BE2C (cell line): ENCODE results near the gene ARIH1.

Experiments
- DNase-seq: peaks from one replicate; pipeline ENCODE4 v3.0.0-alpha.2; 2020
- H3K27me3 ChIP-seq: fragments of 250-450 bp; sonication (Bioruptor Pico); 2 replicates; pipeline ENCODE4 v1.5.1; 2020; ENCODE audit warnings: mild to moderate bottlenecking
- H3K36me3 ChIP-seq: fragments of 250-450 bp; sonication (Bioruptor Pico); 2 replicates; pipeline ENCODE4 v1.5.1; 2020; ENCODE audit warnings: mild to moderate bottlenecking
- H3K4me1 ChIP-seq: fragments of 250-450 bp; sonication (Bioruptor Pico); 2 replicates; pipeline ENCODE4 v1.5.1; 2020
- H3K4me3 ChIP-seq: 2 replicates; pipeline ENCODE4 v1.5.1; 2011; ENCODE audit warnings: low read depth, low read length
- H3K9me3 ChIP-seq: fragments of 250-450 bp; sonication (Bioruptor Pico); 2 replicates; pipeline ENCODE4 v1.5.1; 2020
- CTCF ChIP-seq: IDR thresholded peaks from 2 replicates; pipeline ENCODE4 v1.5.1; 2012; ENCODE audit warnings: mild to moderate bottlenecking, low read depth, low read length

Gene ARIH1

GRCh38 chr15:72491768-72492167 is 17.6 kb downstream of the ARIH1 start:
- Histone ChIP-seq H3K36me3 (no peaks in the 10 kb centered on the region), H3K9me3 (no peaks in the 10 kb centered on the region), H3K4me3 (no peak overlapping the region), H3K27me3 (no peaks in the 10 kb centered on the region), H3K4me1 (no peaks in the 10 kb centered on the region)
- no peak for DNase-seq
- no peak for TF ChIP-seq CTCF

GRCh38 chr15:72492733-72493132 is 18.6 kb downstream of the ARIH1 start:
- no peak for TF ChIP-seq CTCF
- DNase-seq, result no peak
- Histone ChIP-seq H3K4me3 (no peak overlapping the region), H3K36me3 (no peaks in the 10 kb centered on the region), H3K9me3 (no peaks in the 10 kb centered on the region), H3K4me1 (no peaks in the 10 kb centered on the region), H3K27me3 (no peaks in the 10 kb centered on the region)

GRCh38 chr15:72493220-72493619 is 19.1 kb downstream of the ARIH1 start:
- DNase-seq, result no peak
- Histone ChIP-seq H3K4me3 (no peak overlapping the region), H3K36me3 (no peaks in the 10 kb centered on the region), H3K27me3 (no peaks in the 10 kb centered on the region), H3K4me1 (no peaks in the 10 kb centered on the region), H3K9me3 (no peaks in the 10 kb centered on the region)
- TF ChIP-seq CTCF, result no peak

GRCh38 chr15:72495007-72495406 is 20.9 kb downstream of the ARIH1 start:
- no peaks in the 10 kb centered on the region for H3K36me3 ChIP-seq
- no peaks in the 10 kb centered on the region for H3K9me3 ChIP-seq
- no peak overlapping the region for H3K4me3 ChIP-seq
- no peaks in the 10 kb centered on the region for H3K4me1 ChIP-seq
- H3K27me3 ChIP-seq, result no peaks in the 10 kb centered on the region
- no peak for TF ChIP-seq CTCF
- DNase-seq, result no peak

- no peaks in the 10 kb centered on the region for H3K27me3 ChIP-seq
- DNase-seq, result no peak
- H3K4me3 ChIP-seq, result no peak overlapping the region
- H3K9me3 ChIP-seq, result no peaks in the 10 kb centered on the region
- H3K36me3 ChIP-seq, result no peaks in the 10 kb centered on the region
- no peaks in the 10 kb centered on the region for H3K4me1 ChIP-seq
- TF ChIP-seq CTCF, result no peak
Observed at GRCh38 chr15:72496783-72497182, 22.7 kb downstream of the ARIH1 start.

GRCh38 chr15:72497402-72497801 is 23.3 kb downstream of the ARIH1 start:
- no peak for TF ChIP-seq CTCF
- H3K9me3 ChIP-seq, result no peaks in the 10 kb centered on the region
- no peaks in the 10 kb centered on the region for H3K36me3 ChIP-seq
- no peak overlapping the region for H3K4me3 ChIP-seq
- no peak for DNase-seq
- H3K27me3 ChIP-seq, result no peaks in the 10 kb centered on the region
- H3K4me1 ChIP-seq, result no peaks in the 10 kb centered on the region
